Immature natural killer cell (primary cell): ENCODE measurements around the gene FGF12. TPM values are rescaled to one million over a fixed set of nuclear protein-coding genes. Genes with fewer than 3 reads are reported as not detected.

ENCODE experiments used
- DNase-seq, 3 donors: peaks; one replicate each; pipeline ENCODE4 v3.0.0; 2022; ENCODE audit warnings: mixed read lengths in 1 of 3
- H3K27ac Mint-ChIP-seq, 6 donors: one replicate each; pipeline ENCODE4 v1.8.0; 2020; ENCODE audit warnings: mixed read lengths in 6 of 6, mild to moderate bottlenecking in 5 of 6, inconsistent platforms in 4 of 6, moderate library complexity in 3 of 6
- H3K27me3 Mint-ChIP-seq, 3 donors: one replicate each; pipeline ENCODE4 v1.8.0; 2020 to 2021; ENCODE audit warnings: low read depth in 3 of 3, mild to moderate bottlenecking in 3 of 3, mixed read lengths in 3 of 3, moderate library complexity in 3 of 3, inconsistent platforms in 1 of 3
- H3K36me3 Mint-ChIP-seq, 3 donors: one replicate each; pipeline ENCODE4 v1.8.0; 2020; ENCODE audit warnings: mixed read lengths in 3 of 3, inconsistent platforms in 2 of 3, mild to moderate bottlenecking in 2 of 3
- H3K4me1 Mint-ChIP-seq, 2 donors: one replicate each; pipeline ENCODE4 v1.8.0; 2020; ENCODE audit warnings: inconsistent platforms in 2 of 2, mild to moderate bottlenecking in 2 of 2, mixed read lengths in 2 of 2, moderate library complexity in 1 of 2
- H3K4me3 Mint-ChIP-seq, 5 donors: one replicate each; pipeline ENCODE4 v1.8.0; 2020; ENCODE audit warnings: mild to moderate bottlenecking in 5 of 5, mixed read lengths in 5 of 5, inconsistent platforms in 3 of 5, moderate library complexity in 3 of 5
- H3K9me3 Mint-ChIP-seq, 6 donors: one replicate each; pipeline ENCODE4 v1.8.0; 2020; ENCODE audit warnings: mild to moderate bottlenecking in 6 of 6, mixed read lengths in 6 of 6, inconsistent platforms in 4 of 6, moderate library complexity in 3 of 6
- polyA plus RNA-seq, 3 donors: library from polyadenylated mRNA; unstranded; fragments of 300-500 nt; fragmentation: Illumina TruSeq; gene quantifications; one replicate each; pipeline ENCODE4 v1.2.3, GENCODE V29; 2021

The FGF12 gene
- polyA plus RNA-seq, 3 donors from 2014 or later = not detected

GRCh38 chr3:192281207-192281880 lies 446.0 kb downstream of the FGF12 start:
- H3K27me3 Mint-ChIP-seq = peaks cover 0 to 1% (median 0%) of the 10 kb centered on the region in 3 donors
- H3K4me3 Mint-ChIP-seq = no peak overlapping the region

GRCh38 chr3:192279664-192280063 lies 447.7 kb downstream of the FGF12 start:
- peaks cover 0 to 36% (median 6%) of the 10 kb centered on the region in 6 donors for H3K9me3 Mint-ChIP-seq
- no peak overlapping the region for H3K27ac Mint-ChIP-seq
- H3K36me3 Mint-ChIP-seq = peaks cover 0 to 4% (median 0%) of the 10 kb centered on the region in 3 donors
- H3K4me1 Mint-ChIP-seq = no peaks in the 10 kb centered on the region
- H3K27me3 Mint-ChIP-seq = peaks cover 0 to 1% (median 0%) of the 10 kb centered on the region in 3 donors
- H3K4me3 Mint-ChIP-seq = no peak overlapping the region
- DNase-seq = no peak

More at GRCh38 chr3:192281207-192281880, 446.0 kb downstream of the FGF12 start:
- DNase-seq = no peak
- peaks cover 0 to 30% (median 5%) of the 10 kb centered on the region in 6 donors for H3K9me3 Mint-ChIP-seq
- H3K27ac Mint-ChIP-seq = no peak overlapping the region
- H3K36me3 Mint-ChIP-seq = peaks cover 0 to 4% (median 0%) of the 10 kb centered on the region in 3 donors
- no peaks in the 10 kb centered on the region for H3K4me1 Mint-ChIP-seq

GRCh38 chr3:192277477-192277876 lies 449.9 kb downstream of the FGF12 start:
- Mint-ChIP-seq H3K4me3 (no peak overlapping the region), H3K36me3 (peaks cover 0 to 4% (median 0%) of the 10 kb centered on the region in 3 donors), H3K4me1 (no peaks in the 10 kb centered on the region), H3K9me3 (peaks cover 3 to 31% (median 4%) of the 10 kb centered on the region in 6 donors), H3K27me3 (peaks cover 0 to 1% (median 0%) of the 10 kb centered on the region in 3 donors), H3K27ac (no peak overlapping the region)
- no peak for DNase-seq

GRCh38 chr3:192275741-192276355 lies 451.5 kb downstream of the FGF12 start:
- Mint-ChIP-seq H3K27ac (no peak overlapping the region), H3K4me3 (no peak overlapping the region)

DNA sequence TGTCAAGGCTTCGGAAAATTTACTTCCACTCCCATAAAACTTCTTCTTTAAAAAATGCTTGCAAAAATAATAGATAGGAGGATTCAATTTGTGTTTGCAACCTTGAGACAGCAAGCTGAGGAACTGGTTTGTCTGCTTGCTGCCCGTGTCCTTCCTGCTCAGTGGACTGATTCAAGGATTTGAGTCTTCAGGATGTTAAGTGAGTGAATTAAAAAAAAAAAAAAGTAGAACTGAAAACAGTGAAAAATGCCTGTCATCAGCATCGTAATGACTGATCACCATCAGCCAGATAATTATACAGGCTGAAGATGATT lies 453.7 kb downstream of the FGF12 start:
- Mint-ChIP-seq H3K4me1 (no peaks in the 10 kb centered on the region), H3K27ac (no peak overlapping the region), H3K27me3 (peaks cover 0 to 1% (median 0%) of the 10 kb centered on the region in 3 donors), H3K4me3 (no peak overlapping the region), H3K9me3 (peaks cover 4 to 32% (median 9%) of the 10 kb centered on the region in 6 donors), H3K36me3 (peaks cover 0 to 4% (median 0%) of the 10 kb centered on the region in 3 donors)
- DNase-seq = no peak

More at GRCh38 chr3:192275741-192276355, 451.5 kb downstream of the FGF12 start:
- H3K27me3 Mint-ChIP-seq = peaks cover 0 to 1% (median 0%) of the 10 kb centered on the region in 3 donors
- no peak for DNase-seq
- peaks cover 0 to 4% (median 0%) of the 10 kb centered on the region in 3 donors for H3K36me3 Mint-ChIP-seq
- no peaks in the 10 kb centered on the region for H3K4me1 Mint-ChIP-seq
- H3K9me3 Mint-ChIP-seq = peaks cover 3 to 33% (median 5%) of the 10 kb centered on the region in 6 donors

- H3K36me3 Mint-ChIP-seq = no peaks in the 10 kb centered on the region
- DNase-seq = no peak
- H3K27me3 Mint-ChIP-seq = peaks cover 0 to 1% (median 0%) of the 10 kb centered on the region in 3 donors
- no peak overlapping the region for H3K4me3 Mint-ChIP-seq
- no peaks in the 10 kb centered on the region for H3K4me1 Mint-ChIP-seq
- peaks cover 4 to 32% (median 11%) of the 10 kb centered on the region in 6 donors for H3K9me3 Mint-ChIP-seq
- no peak overlapping the region for H3K27ac Mint-ChIP-seq
Observed at GRCh38 chr3:192273001-192273696, 454.2 kb downstream of the FGF12 start.

DNA sequence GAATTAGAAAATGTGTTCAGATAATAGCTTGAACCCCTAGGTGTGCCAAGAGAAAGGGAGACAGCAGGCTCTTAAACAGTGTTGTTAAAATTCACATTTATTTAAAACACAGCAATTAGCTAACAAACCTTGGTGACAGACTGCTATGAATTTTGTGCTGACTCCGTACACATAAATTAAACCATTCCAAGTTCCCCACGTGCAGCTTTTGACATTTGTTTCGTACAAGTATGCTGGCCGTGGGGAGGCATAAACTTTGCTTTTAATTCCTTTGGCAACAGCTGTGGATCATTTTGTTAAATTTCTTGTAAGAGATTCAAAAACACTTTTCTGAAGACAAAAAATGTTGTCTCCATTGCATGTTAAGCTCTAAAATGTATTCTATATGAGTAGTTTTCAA lies 465.3 kb downstream of the FGF12 start:
- Mint-ChIP-seq H3K4me1 (no peaks in the 10 kb centered on the region), H3K36me3 (no peaks in the 10 kb centered on the region), H3K27ac (no peak overlapping the region), H3K27me3 (no peaks in the 10 kb centered on the region), H3K9me3 (peaks cover 1 to 39% (median 9%) of the 10 kb centered on the region in 6 donors), H3K4me3 (no peak overlapping the region)
- no peak for DNase-seq

GRCh38 chr3:192261135-192261534 lies 466.2 kb downstream of the FGF12 start:
- Mint-ChIP-seq H3K9me3 (peaks cover 1 to 36% (median 9%) of the 10 kb centered on the region in 6 donors), H3K27me3 (no peaks in the 10 kb centered on the region), H3K4me1 (no peaks in the 10 kb centered on the region), H3K4me3 (no peak overlapping the region), H3K36me3 (no peaks in the 10 kb centered on the region), H3K27ac (no peak overlapping the region)
- DNase-seq = no peak

GRCh38 chr3:192260116-192261010 lies 467.0 kb downstream of the FGF12 start:
- Mint-ChIP-seq H3K9me3 (peaks cover 1 to 36% (median 9%) of the 10 kb centered on the region in 6 donors), H3K36me3 (no peaks in the 10 kb centered on the region), H3K27ac (no peak overlapping the region), H3K4me3 (no peak overlapping the region), H3K27me3 (no peaks in the 10 kb centered on the region), H3K4me1 (no peaks in the 10 kb centered on the region)
- no peak for DNase-seq

- DNase-seq = no peak
- H3K4me1 Mint-ChIP-seq = no peaks in the 10 kb centered on the region
- no peak overlapping the region for H3K27ac Mint-ChIP-seq
- H3K27me3 Mint-ChIP-seq = no peaks in the 10 kb centered on the region
- H3K4me3 Mint-ChIP-seq = no peak overlapping the region
- no peaks in the 10 kb centered on the region for H3K36me3 Mint-ChIP-seq
- peaks cover 1 to 36% (median 9%) of the 10 kb centered on the region in 6 donors for H3K9me3 Mint-ChIP-seq
Observed at GRCh38 chr3:192259661-192260060, 467.7 kb downstream of the FGF12 start.

DNA sequence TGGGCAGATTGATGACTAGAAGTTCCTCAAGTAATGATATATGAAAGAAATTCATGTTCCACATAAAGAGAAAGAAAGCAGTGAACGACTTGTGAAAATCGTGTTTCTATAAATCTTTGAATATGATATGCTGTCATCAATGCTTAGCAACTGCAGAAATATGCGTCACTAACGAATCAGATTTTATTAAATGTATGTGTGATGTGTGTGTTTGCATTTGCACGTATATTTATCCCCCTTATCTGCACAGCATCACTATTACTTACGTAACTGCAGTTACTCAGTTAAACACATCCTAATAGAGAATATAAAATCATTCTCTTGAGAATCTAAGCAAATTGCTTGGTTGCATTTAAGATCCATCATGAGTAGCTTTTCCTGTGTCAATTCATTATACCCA lies 468.6 kb downstream of the FGF12 start:
- Mint-ChIP-seq H3K27me3 (no peaks in the 10 kb centered on the region), H3K27ac (no peak overlapping the region), H3K4me1 (no peaks in the 10 kb centered on the region), H3K36me3 (no peaks in the 10 kb centered on the region), H3K4me3 (no peak overlapping the region), H3K9me3 (peaks cover 1 to 36% (median 11%) of the 10 kb centered on the region in 6 donors)
- no peak for DNase-seq

- H3K27ac Mint-ChIP-seq = no peak overlapping the region
- peaks cover 1 to 37% (median 11%) of the 10 kb centered on the region in 6 donors for H3K9me3 Mint-ChIP-seq
- no peaks in the 10 kb centered on the region for H3K27me3 Mint-ChIP-seq
- DNase-seq = no peak
- no peak overlapping the region for H3K4me3 Mint-ChIP-seq
- no peaks in the 10 kb centered on the region for H3K36me3 Mint-ChIP-seq
- no peaks in the 10 kb centered on the region for H3K4me1 Mint-ChIP-seq
Observed at GRCh38 chr3:192255839-192256238, 471.5 kb downstream of the FGF12 start.

DNA sequence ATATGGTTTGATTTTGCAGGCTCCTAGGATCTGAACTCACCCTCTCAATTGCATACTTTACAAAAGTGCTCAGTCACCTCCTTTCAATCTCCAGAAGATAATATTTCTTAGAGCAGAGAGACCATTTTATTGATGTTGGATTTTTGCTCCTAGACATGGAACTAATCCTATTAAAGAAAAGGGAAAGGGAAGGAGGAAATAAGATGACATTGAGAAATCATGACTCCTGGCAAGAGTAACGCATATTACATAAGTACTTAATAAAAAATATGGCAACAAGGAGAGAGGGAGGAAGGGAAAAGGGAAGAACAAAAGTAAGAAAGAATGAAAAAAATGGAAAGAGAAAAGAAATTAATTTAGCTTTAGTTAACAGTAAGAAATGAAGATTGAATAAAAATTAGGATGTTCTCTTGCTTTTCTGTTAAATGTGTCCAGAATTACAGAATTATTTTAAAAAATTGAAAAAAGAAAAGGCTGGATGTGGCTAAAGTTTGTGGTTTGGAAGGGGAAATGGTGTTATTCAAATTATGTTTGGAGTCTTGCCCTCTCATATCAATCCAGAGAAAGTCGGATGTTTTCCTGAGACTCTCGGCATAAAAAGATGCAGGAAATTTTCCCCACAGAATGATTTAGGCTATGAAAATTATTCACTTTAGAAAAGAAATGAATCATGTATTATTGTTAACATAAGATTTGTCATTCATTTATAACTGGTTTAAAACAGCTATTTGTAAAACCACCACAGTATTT lies 474.0 kb downstream of the FGF12 start:
- Mint-ChIP-seq H3K27me3 (no peaks in the 10 kb centered on the region), H3K9me3 (peaks cover 1 to 27% (median 5%) of the 10 kb centered on the region in 6 donors)

More for the DNA sequence above, 474.0 kb downstream of the FGF12 start:
- Mint-ChIP-seq H3K4me1 (no peaks in the 10 kb centered on the region), H3K4me3 (no peak overlapping the region), H3K36me3 (no peaks in the 10 kb centered on the region), H3K27ac (no peak overlapping the region)
- no peak for DNase-seq
